ENCODE results near the gene FKBP7. TPM values are rescaled to one million over a fixed set of nuclear protein-coding genes. Genes with fewer than 3 reads are reported as not detected.

FKBP7 gene
- total RNA-seq, 4 donors from 2014 or later: 13.3 to 15.0 (median 14.7) TPM

- Histone ChIP-seq H3K27me3 (no peaks in the 10 kb centered on the region), H3K9me3 (no peaks in the 10 kb centered on the region), H3K36me3 (no peaks in the 10 kb centered on the region), H3K4me1 (peaks cover 4 to 21% (median 13%) of the 10 kb centered on the region in 4 donors), H3K4me3 (no peak overlapping the region), H3K27ac (replicated peaks in 1 of 4) (no peak overlapping the region)
- intact Hi-C loops (cut with DNase I): loop anchor here (2.0 kb wide), 1 partner anchor 67 kb away; no protein-coding TSS in a partner anchor
- TF ChIP-seq EP300 (IDR thresholded peaks at IDR 0.05) (no peak), CTCF (IDR thresholded peaks at IDR 0.05) (no peak), POLR2AphosphoS5 (IDR thresholded peaks at IDR 0.05) (no peak), POLR2A (IDR thresholded peaks at IDR 0.05; ENCODE audit: low read depth) (no peak)
- DNase-seq (ENCODE audit: extremely low spot score): no peak
Observed at GRCh38 chr2:178415979-178416378, 62.4 kb downstream of the FKBP7 start.

GRCh38 chr2:178414266-178415247, 63.8 kb downstream of the FKBP7 start:
- Histone ChIP-seq H3K4me3 (peak overlapping the region; percentile 62 to 68 (median 64)), H3K36me3 (no peaks in the 10 kb centered on the region), H3K9me3 (no peaks in the 10 kb centered on the region), H3K27ac (replicated peaks in 1 of 4) (peak overlapping the region; percentile 87 to 95 (median 89)), H3K27me3 (no peaks in the 10 kb centered on the region), H3K4me1 (peaks cover 4 to 21% (median 13%) of the 10 kb centered on the region in 4 donors)
- WGBS: 18% methylated on average over 21 of the region's 21 CpGs
- intact Hi-C loops (cut with DNase I): loop anchor here (2.0 to 5.0 kb wide), 2 partner anchors 68 to 302 kb away; partner anchors contain the start of gene RBM45
- peak; percentile 97 for DNase-seq (ENCODE audit: extremely low spot score)
- TF ChIP-seq CTCF (IDR thresholded peaks at IDR 0.05) (peak; percentile 90 to 94 (median 92)), POLR2A (IDR thresholded peaks at IDR 0.05; ENCODE audit: low read depth) (no peak), EP300 (IDR thresholded peaks at IDR 0.05) (no peak), POLR2AphosphoS5 (IDR thresholded peaks at IDR 0.05) (peak; percentile 76 to 81)

Other genes with a start within 250 kb of the FKBP7 start
- 10 to 100 TPM; 74.5 to 90.9 (median 75.7) TPM for gene PRKRA, start 27.4 kb downstream of the FKBP7 start, total RNA-seq
- 1 to 10 TPM; 1.4 to 5.8 (median 2.1) TPM for gene PJVK, start 27.2 kb downstream of the FKBP7 start, total RNA-seq
- 10 to 100 TPM; 20.8 to 30.0 (median 26.5) TPM for gene PLEKHA3, start 1.9 kb upstream of the FKBP7 start, total RNA-seq